ENCODE results near the gene CRELD2. TPM values are rescaled to one million over a fixed set of nuclear protein-coding genes. Genes with fewer than 3 reads are reported as not detected.

The CRELD2 gene
- total and polyA plus RNA-seq, 2 of the 13 experiments (the other 11 are each of a cell fraction or from before 2014, with no cell fraction given): 17.2 to 44.7 TPM

DNA sequence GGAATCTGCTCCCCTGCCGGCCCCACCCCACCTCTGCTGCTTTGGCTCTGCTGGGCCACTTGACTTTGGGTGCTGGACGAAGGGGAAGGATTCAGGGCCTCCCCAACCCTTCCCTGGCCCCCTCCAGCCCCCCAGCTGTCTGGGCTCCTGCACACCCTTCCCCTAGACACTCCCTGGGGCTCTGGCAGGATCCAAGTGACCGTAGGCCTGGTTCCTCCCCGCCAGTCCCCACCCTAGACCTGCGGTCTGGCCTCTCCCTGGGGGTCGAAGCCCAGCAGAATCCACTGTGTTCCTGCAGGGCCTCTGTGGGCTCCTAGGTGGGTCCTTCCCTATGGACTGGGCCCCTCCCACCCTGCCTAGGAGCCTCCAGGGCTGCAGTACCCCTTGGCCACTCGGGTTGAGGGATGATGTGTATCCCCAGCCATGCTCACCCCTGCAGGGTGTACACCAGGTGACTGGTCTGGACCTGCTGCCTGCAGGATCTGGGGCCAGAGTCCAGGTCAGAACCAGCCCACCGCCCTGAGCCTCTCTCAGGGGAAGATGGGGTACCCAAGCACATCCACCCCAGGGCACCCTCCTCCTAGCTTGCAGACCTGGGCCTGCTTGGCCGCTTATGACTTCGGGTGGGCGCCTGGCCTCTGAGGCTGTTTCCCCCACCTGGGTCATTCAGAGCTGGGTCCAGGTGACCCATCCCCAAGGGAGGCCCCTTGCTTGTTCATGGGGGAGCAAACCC lies 47.8 kb downstream of the CRELD2 start (continued):
- peak; percentile 4; the same call in 1 of the 2 replicates for TF ChIP-seq SOX5 (CRISPR knock-in tag; IDR thresholded peaks at IDR 0.05; ENCODE audit: borderline replicate concordance)
- TF ChIP-seq, protein P1, sequence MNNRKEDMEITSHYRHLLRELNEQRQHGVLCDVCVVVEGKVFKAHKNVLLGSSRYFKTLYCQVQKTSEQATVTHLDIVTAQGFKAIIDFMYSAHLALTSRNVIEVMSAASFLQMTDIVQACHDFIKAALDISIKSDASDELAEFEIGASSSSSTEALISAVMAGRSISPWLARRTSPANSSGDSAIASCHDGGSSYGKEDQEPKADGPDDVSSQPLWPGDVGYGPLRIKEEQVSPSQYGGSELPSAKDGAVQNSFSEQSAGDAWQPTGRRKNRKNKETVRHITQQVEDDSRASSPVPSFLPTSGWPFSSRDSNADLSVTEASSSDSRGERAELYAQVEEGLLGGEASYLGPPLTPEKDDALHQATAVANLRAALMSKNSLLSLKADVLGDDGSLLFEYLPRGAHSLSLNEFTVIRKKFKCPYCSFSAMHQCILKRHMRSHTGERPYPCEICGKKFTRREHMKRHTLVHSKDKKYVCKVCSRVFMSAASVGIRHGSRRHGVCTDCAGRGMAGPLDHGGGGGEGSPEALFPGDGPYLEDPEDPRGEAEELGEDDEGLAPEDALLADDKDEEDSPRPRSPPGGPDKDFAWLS (CRISPR knock-in tag; IDR thresholded peaks at IDR 0.05; ENCODE audit: borderline replicate concordance): 0 out of 2 replicates have a peak, but pooled peaks have one; percentile 25
- TF ChIP-seq ZNF430 (CRISPR knock-in tag; IDR thresholded peaks at IDR 0.05): 0 out of 2 replicates have a peak, but pooled peaks have one; percentile 18
- TF ChIP-seq, protein P2, sequence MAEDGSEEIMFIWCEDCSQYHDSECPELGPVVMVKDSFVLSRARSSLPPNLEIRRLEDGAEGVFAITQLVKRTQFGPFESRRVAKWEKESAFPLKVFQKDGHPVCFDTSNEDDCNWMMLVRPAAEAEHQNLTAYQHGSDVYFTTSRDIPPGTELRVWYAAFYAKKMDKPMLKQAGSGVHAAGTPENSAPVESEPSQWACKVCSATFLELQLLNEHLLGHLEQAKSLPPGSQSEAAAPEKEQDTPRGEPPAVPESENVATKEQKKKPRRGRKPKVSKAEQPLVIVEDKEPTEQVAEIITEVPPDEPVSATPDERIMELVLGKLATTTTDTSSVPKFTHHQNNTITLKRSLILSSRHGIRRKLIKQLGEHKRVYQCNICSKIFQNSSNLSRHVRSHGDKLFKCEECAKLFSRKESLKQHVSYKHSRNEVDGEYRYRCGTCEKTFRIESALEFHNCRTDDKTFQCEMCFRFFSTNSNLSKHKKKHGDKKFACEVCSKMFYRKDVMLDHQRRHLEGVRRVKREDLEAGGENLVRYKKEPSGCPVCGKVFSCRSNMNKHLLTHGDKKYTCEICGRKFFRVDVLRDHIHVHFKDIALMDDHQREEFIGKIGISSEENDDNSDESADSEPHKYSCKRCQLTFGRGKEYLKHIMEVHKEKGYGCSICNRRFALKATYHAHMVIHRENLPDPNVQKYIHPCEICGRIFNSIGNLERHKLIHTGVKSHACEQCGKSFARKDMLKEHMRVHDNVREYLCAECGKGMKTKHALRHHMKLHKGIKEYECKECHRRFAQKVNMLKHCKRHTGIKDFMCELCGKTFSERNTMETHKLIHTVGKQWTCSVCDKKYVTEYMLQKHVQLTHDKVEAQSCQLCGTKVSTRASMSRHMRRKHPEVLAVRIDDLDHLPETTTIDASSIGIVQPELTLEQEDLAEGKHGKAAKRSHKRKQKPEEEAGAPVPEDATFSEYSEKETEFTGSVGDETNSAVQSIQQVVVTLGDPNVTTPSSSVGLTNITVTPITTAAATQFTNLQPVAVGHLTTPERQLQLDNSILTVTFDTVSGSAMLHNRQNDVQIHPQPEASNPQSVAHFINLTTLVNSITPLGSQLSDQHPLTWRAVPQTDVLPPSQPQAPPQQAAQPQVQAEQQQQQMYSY (CRISPR knock-in tag; IDR thresholded peaks at IDR 0.05): peak; percentile 76; the same call in 1 of the 2 replicates
- TF ChIP-seq, protein P3, sequence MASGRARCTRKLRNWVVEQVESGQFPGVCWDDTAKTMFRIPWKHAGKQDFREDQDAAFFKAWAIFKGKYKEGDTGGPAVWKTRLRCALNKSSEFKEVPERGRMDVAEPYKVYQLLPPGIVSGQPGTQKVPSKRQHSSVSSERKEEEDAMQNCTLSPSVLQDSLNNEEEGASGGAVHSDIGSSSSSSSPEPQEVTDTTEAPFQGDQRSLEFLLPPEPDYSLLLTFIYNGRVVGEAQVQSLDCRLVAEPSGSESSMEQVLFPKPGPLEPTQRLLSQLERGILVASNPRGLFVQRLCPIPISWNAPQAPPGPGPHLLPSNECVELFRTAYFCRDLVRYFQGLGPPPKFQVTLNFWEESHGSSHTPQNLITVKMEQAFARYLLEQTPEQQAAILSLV (CRISPR knock-in tag; IDR thresholded peaks at IDR 0.05; ENCODE audit: borderline replicate concordance): 0 out of 2 replicates have a peak, but pooled peaks have one; percentile 35

All from HepG2 (cell line).